ENCODE results near the gene FUNDC1.

Gene FUNDC1

GRCh38 chrX:44484607-44485146 is 58.0 kb downstream of the FUNDC1 start:
- Histone ChIP-seq H3K36me3 (ENCODE audit: insufficient read depth, low read length) (no peaks in the 10 kb centered on the region), H3K27me3 (ENCODE audit: insufficient read depth, low read length, poor library complexity) (no peaks in the 10 kb centered on the region), H3K4me3 (ENCODE audit: low read depth in 1 of 2, low read length in 2 of 2) (no peak overlapping the region), H3K27ac (ENCODE audit: low read length) (no peak overlapping the region), H2AFZ (ENCODE audit: low read depth, low read length) (no peak overlapping the region), H3K4me2 (ENCODE audit: insufficient read depth, low read length) (no peak overlapping the region), H3K9ac (ENCODE audit: low read depth, low read length) (no peak overlapping the region), H3K4me1 (ENCODE audit: insufficient read depth, low read length) (no peaks in the 10 kb centered on the region), H3K79me2 (ENCODE audit: insufficient read depth, low read length) (no peaks in the 10 kb centered on the region), H3K9me3 (ENCODE audit: insufficient read depth, low read length, severe bottlenecking) (no peaks in the 10 kb centered on the region), H4K20me1 (ENCODE audit: insufficient read depth, low read length) (no peaks in the 10 kb centered on the region)
- TF ChIP-seq CTCF (IDR thresholded peaks at IDR 0.05; ENCODE audit: borderline replicate concordance, extremely low read depth, low read length, poor library complexity, severe bottlenecking) (no peak), EZH2 (IDR thresholded peaks at IDR 0.05; ENCODE audit: borderline replicate concordance, low read depth, low read length, severe bottlenecking) (no peak)
- DNase-seq (no peak), ATAC-seq (ENCODE audit: insufficient read depth, low read depth) (no peak)

- DNase-seq (no peak), ATAC-seq (ENCODE audit: insufficient read depth, low read depth) (no peak)
- Histone ChIP-seq H3K27ac (ENCODE audit: low read length) (no peak overlapping the region), H3K4me2 (ENCODE audit: insufficient read depth, low read length) (no peak overlapping the region), H3K4me1 (ENCODE audit: insufficient read depth, low read length) (no peaks in the 10 kb centered on the region), H2AFZ (ENCODE audit: low read depth, low read length) (no peak overlapping the region), H3K27me3 (ENCODE audit: insufficient read depth, low read length, poor library complexity) (no peaks in the 10 kb centered on the region), H4K20me1 (ENCODE audit: insufficient read depth, low read length) (no peaks in the 10 kb centered on the region), H3K36me3 (ENCODE audit: insufficient read depth, low read length) (no peaks in the 10 kb centered on the region), H3K4me3 (ENCODE audit: low read depth in 1 of 2, low read length in 2 of 2) (no peak overlapping the region), H3K9ac (ENCODE audit: low read depth, low read length) (no peak overlapping the region), H3K9me3 (ENCODE audit: insufficient read depth, low read length, severe bottlenecking) (no peaks in the 10 kb centered on the region), H3K79me2 (ENCODE audit: insufficient read depth, low read length) (no peaks in the 10 kb centered on the region)
- TF ChIP-seq CTCF (IDR thresholded peaks at IDR 0.05; ENCODE audit: borderline replicate concordance, extremely low read depth, low read length, poor library complexity, severe bottlenecking) (no peak), EZH2 (IDR thresholded peaks at IDR 0.05; ENCODE audit: borderline replicate concordance, low read depth, low read length, severe bottlenecking) (no peak)
These were observed 58.6 kb downstream of the FUNDC1 start for GRCh38 chrX:44483965-44484606.

- TF ChIP-seq EZH2 (IDR thresholded peaks at IDR 0.05; ENCODE audit: borderline replicate concordance, low read depth, low read length, severe bottlenecking) (no peak), CTCF (IDR thresholded peaks at IDR 0.05; ENCODE audit: borderline replicate concordance, extremely low read depth, low read length, poor library complexity, severe bottlenecking) (no peak)
- Histone ChIP-seq H4K20me1 (ENCODE audit: insufficient read depth, low read length) (no peaks in the 10 kb centered on the region), H2AFZ (ENCODE audit: low read depth, low read length) (no peak overlapping the region), H3K9me3 (ENCODE audit: insufficient read depth, low read length, severe bottlenecking) (no peaks in the 10 kb centered on the region), H3K4me1 (ENCODE audit: insufficient read depth, low read length) (no peaks in the 10 kb centered on the region), H3K27me3 (ENCODE audit: insufficient read depth, low read length, poor library complexity) (no peaks in the 10 kb centered on the region), H3K79me2 (ENCODE audit: insufficient read depth, low read length) (no peaks in the 10 kb centered on the region), H3K4me3 (ENCODE audit: low read depth in 1 of 2, low read length in 2 of 2) (no peak overlapping the region), H3K36me3 (ENCODE audit: insufficient read depth, low read length) (no peaks in the 10 kb centered on the region), H3K9ac (ENCODE audit: low read depth, low read length) (no peak overlapping the region), H3K4me2 (ENCODE audit: insufficient read depth, low read length) (no peak overlapping the region), H3K27ac (ENCODE audit: low read length) (no peak overlapping the region)
- DNase-seq = no peak
- no peak for ATAC-seq (ENCODE audit: insufficient read depth, low read depth)
These were observed 60.1 kb downstream of the FUNDC1 start for GRCh38 chrX:44482575-44482974.

Measured in DND-41 (cell line).